Heart right ventricle (tissue), 16 donors: ENCODE data around the gene SDK2. TPM values are rescaled to one million over a fixed set of nuclear protein-coding genes. Genes with fewer than 3 reads are reported as not detected.
A peak's percentile ranks its signal among the peaks of the same experiment; 100 is the strongest.

Source experiments
- ATAC-seq, 8 donors: fragments of 200-7000 bp; cut with Tn5 transposase; one replicate each; pipeline ENCODE4 v1.9.1; 2020; ENCODE audit warnings: mild to moderate bottlenecking in 8 of 8, moderate library complexity in 8 of 8, moderate number of reproducible peaks in 1 of 8
- DNase-seq, 2 donors: peaks; one replicate each; pipeline ENCODE4 v3.0.0-alpha.2; 2020
- H3K27ac ChIP-seq, 10 donors: fragments of 200-600 bp; sonication (generic) in 2 of 10; one replicate each; pipeline versions ENCODE4 v1.5.0 to v1.8.0; 2020 to 2022; ENCODE audit warnings: mild to moderate bottlenecking in 3 of 10
- H3K27me3 ChIP-seq, 7 donors: fragments of 200-600 bp; one replicate each; pipeline ENCODE4 v1.8.0; 2021 to 2022; ENCODE audit warnings: mild to moderate bottlenecking in 2 of 7
- H3K36me3 ChIP-seq, 9 donors: fragments of 200-600 bp; sonication (generic) in 1 of 9; one replicate each; pipeline versions ENCODE4 v1.5.0 to v1.8.0; 2020 to 2022; ENCODE audit warnings: mild to moderate bottlenecking in 2 of 9
- H3K4me1 ChIP-seq, 9 donors: fragments of 200-600 bp; sonication (generic) in 1 of 9; one replicate each; pipeline versions ENCODE4 v1.5.0 to v1.8.0; 2020 to 2022; ENCODE audit warnings: mild to moderate bottlenecking in 4 of 9
- H3K4me3 ChIP-seq, 10 donors: fragments of 200-600 bp; sonication (generic) in 2 of 10; one replicate each; pipeline versions ENCODE4 v1.5.0 to v1.8.0; 2020 to 2022; ENCODE audit warnings: mild to moderate bottlenecking in 7 of 10, moderate library complexity in 2 of 10
- H3K9me3 ChIP-seq, 11 donors: fragments of 200-600 bp in 10 of 11; sonication (generic) in 2 of 11; one replicate each; pipeline versions ENCODE4 v1.5.0 to v1.8.0; 2013 to 2022; ENCODE audit warnings: mild to moderate bottlenecking in 2 of 11, control low read depth in 1 of 11, moderate library complexity in 1 of 11
- CTCF ChIP-seq, 9 donors: fragments of 200-600 bp; sonication (generic) in 2 of 9; IDR thresholded peaks; one replicate each; pipeline versions ENCODE4 v1.5.0 to v1.8.0; 2021 to 2022; ENCODE audit warnings: antibody characterized with exemption in 9 of 9, mild to moderate bottlenecking in 5 of 9, moderate library complexity in 1 of 9
- WGBS, 2 donors: extraction: QIAGEN DNeasy Blood & Tissue Kit; methylation state at CpG; one replicate each; pipeline ENCODE4 v1.1.7; 2013; ENCODE audit warnings: inconsistent platforms in 1 of 2; 5-methylcytosine and 5-hydroxymethylcytosine counted together
- intact Hi-C, 10 donors: fragments of 100-400 bp; cut with DNase I; formaldehyde crosslinking; loops; one replicate each; pipeline versions ENCODE4 v1.11.1 to v1.14.2; 2022
- polyA plus RNA-seq, 2 donors: library from polyadenylated mRNA; stranded (reverse); fragments of 200-250 nt; gene quantifications; one replicate each; pipeline ENCODE4 v1.2.3, GENCODE V29; 2013
- total RNA-seq, 10 donors: library from RNA; stranded (reverse); fragmentation: NEBNext Ultra II Directional in 3 of 10; extraction: Animal tissue kit (Norgen Biotek cat#: 25700) in 3 of 10; gene quantifications; one replicate each; pipeline versions ENCODE4 v1.2.1 to v1.2.4, GENCODE V29; 2021 to 2023
- donor health status: Arrhythmogenic right ventricular cardiomyopathy.
- donor health status: ischemic (EF 13 %, LVEDD 7.1; RV severe dilation, severe dysfunction).
- donor health status: healthy with polysubstance abuse.
- donor health status: DM: no; HTN: yes; CAD: no.
- donor health status: DM: no; HTN: no; CAD: no.
- donor health status: ischemic (EF 25% LVEDD 6.9; RV normal size, moderate dysfunction).
- donor health status: ischemic (EF 25% LVEDD 5.7; RV mildly dilated, moderate dysfunction).
- donor health status: healthy.
- donor health status: DM: yes; HTN: yes; CAD: no.
- donor health status: Ischemic cardiomyopathy.
- donor health status: ischemic (EF 35%, LVEDD 5.7; RV mildly dilated, moderate dysfunction).
- donor health status: nonischemic (EF 11% LVEDD 7.7; RV severe dilation, severe dysfunction).
- donor health status: DM: yes; HTN: yes; CAD: no.
- donor health status: PGD.
- donor health status: ischemic (EF 29% LVEDD 5.4; RV normal size, mild dysfunction).
- donor health status: nonischemic (EF 23%, LVEDD 6.1; RV moderate dilation, normal function).

The SDK2 gene
- total and polyA plus RNA-seq, 12 donors = 0.44 to 4.2 (median 1.9) TPM

GRCh38 chr17:73594598-73594997, 49.6 kb downstream of the SDK2 start:
- H3K4me3 ChIP-seq = no peak overlapping the region
- 95 to 100% methylated on average over 1 of the region's 1 CpG for WGBS, 2 donors
- peaks cover 0 to 30% (median 5%) of the 10 kb centered on the region in 9 donors for H3K4me1 ChIP-seq
- no peaks in the 10 kb centered on the region for H3K9me3 ChIP-seq
- H3K27me3 ChIP-seq = peaks cover 0 to 4% (median 0%) of the 10 kb centered on the region in 7 donors
- no peaks in the 10 kb centered on the region for H3K36me3 ChIP-seq
- H3K27ac ChIP-seq = no peak overlapping the region
- intact Hi-C loops = loop anchor here in 1 of 10 donors (10.0 kb wide), 1 partner anchor 200 kb away; no protein-coding TSS in a partner anchor
- no peak for TF ChIP-seq CTCF (IDR thresholded peaks at IDR 0.05)
- DNase-seq (no peak), ATAC-seq (no peak)

- WGBS, 2 donors = 78 to 84% methylated on average over 7 of the region's 7 CpGs
- no peak for DNase-seq
- intact Hi-C loops = loop anchor here in 1 of 10 donors (10.0 kb wide), 1 partner anchor 201 kb away; no protein-coding TSS in a partner anchor
- Histone ChIP-seq H3K4me1 (peaks cover 0 to 30% (median 5%) of the 10 kb centered on the region in 9 donors), H3K4me3 (no peak overlapping the region), H3K9me3 (no peaks in the 10 kb centered on the region), H3K27ac (no peak overlapping the region), H3K36me3 (no peaks in the 10 kb centered on the region), H3K27me3 (peaks cover 0 to 4% (median 0%) of the 10 kb centered on the region in 7 donors)
- no peak for TF ChIP-seq CTCF (IDR thresholded peaks at IDR 0.05)
- no peak for ATAC-seq
These were observed 50.2 kb downstream of the SDK2 start for GRCh38 chr17:73594025-73594424.

- WGBS, 2 donors = 81 to 88% methylated on average over 7 of the region's 7 CpGs
- Histone ChIP-seq H3K4me3 (no peak overlapping the region), H3K36me3 (no peaks in the 10 kb centered on the region), H3K27ac (no peak overlapping the region), H3K27me3 (peaks cover 0 to 4% (median 0%) of the 10 kb centered on the region in 7 donors), H3K4me1 (peaks cover 0 to 30% (median 5%) of the 10 kb centered on the region in 9 donors), H3K9me3 (no peaks in the 10 kb centered on the region)
- intact Hi-C loops = loop anchor here in 1 of 10 donors (10.0 kb wide), 1 partner anchor 201 kb away; no protein-coding TSS in a partner anchor
- ATAC-seq (no peak), DNase-seq (no peak)
- TF ChIP-seq CTCF (IDR thresholded peaks at IDR 0.05) = no peak
These were observed 50.8 kb downstream of the SDK2 start for GRCh38 chr17:73593249-73593965.

- no peak for DNase-seq
- 69 to 70% methylated on average over 18 of the region's 18 CpGs for WGBS, 2 donors
- intact Hi-C loops = loop anchor here in 1 of 10 donors (10.0 kb wide), 1 partner anchor 202 kb away; no protein-coding TSS in a partner anchor
These were observed 51.7 kb downstream of the SDK2 start for GRCh38 chr17:73592501-73592961.

More at GRCh38 chr17:73592501-73592961, 51.7 kb downstream of the SDK2 start:
- Histone ChIP-seq H3K27ac (peak overlapping the region in 1 of 10 donors; percentile 14), H3K27me3 (peaks cover 0 to 4% (median 0%) of the 10 kb centered on the region in 7 donors), H3K4me1 (peaks cover 0 to 30% (median 5%) of the 10 kb centered on the region in 9 donors), H3K36me3 (no peaks in the 10 kb centered on the region), H3K9me3 (no peaks in the 10 kb centered on the region), H3K4me3 (no peak overlapping the region)
- TF ChIP-seq CTCF (IDR thresholded peaks at IDR 0.05) = no peak
- ATAC-seq = no peak
